Measurements from ENCODE around the gene PCSK9. TPM values are rescaled to one million over a fixed set of nuclear protein-coding genes. Genes with fewer than 3 reads are reported as not detected.

Gene PCSK9
- total RNA-seq, 4 donors from 2014 or later = 0.13 to 0.64 (median 0.23) TPM; not detected in 1

DNA sequence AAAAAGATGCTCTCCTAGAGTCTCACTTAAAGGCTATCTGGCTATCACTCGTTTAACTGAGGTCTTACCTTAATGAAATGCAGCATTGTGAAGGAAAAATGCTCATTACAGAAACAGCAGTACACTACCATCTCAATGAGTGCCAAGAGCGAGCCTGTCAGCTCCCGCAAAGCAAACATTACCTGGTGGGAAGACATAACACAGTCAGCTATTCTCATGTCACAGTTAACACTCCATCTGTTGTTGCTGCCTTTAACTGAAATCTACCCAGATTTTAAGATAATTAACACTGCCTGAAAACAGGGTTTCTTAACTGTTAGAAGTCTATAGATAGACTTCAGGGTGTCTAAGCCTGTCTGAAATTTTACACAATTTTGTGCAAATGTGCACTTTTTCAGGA is 39.1 kb downstream of the PCSK9 start:
- H3K36me3 ChIP-seq = peaks cover 0 to 100% of the 10 kb centered on the region in 2 donors
- H3K9me3 ChIP-seq = no peaks in the 10 kb centered on the region
- WGBS, 2 donors (ENCODE audit: low coverage in 1 of 2) = 80 to 94% methylated on average over 3 of the region's 3 CpGs
- no peak overlapping the region for H3K27ac ChIP-seq
- H3K27me3 ChIP-seq = no peaks in the 10 kb centered on the region
- peaks cover 0 to 11% (median 0%) of the 10 kb centered on the region in 3 donors for H3K4me1 ChIP-seq
- ATAC-seq = no peak
- H3K4me3 ChIP-seq = no peak overlapping the region
- TF ChIP-seq POLR2A (IDR thresholded peaks at IDR 0.05) = no peak
- TF ChIP-seq, protein P1, sequence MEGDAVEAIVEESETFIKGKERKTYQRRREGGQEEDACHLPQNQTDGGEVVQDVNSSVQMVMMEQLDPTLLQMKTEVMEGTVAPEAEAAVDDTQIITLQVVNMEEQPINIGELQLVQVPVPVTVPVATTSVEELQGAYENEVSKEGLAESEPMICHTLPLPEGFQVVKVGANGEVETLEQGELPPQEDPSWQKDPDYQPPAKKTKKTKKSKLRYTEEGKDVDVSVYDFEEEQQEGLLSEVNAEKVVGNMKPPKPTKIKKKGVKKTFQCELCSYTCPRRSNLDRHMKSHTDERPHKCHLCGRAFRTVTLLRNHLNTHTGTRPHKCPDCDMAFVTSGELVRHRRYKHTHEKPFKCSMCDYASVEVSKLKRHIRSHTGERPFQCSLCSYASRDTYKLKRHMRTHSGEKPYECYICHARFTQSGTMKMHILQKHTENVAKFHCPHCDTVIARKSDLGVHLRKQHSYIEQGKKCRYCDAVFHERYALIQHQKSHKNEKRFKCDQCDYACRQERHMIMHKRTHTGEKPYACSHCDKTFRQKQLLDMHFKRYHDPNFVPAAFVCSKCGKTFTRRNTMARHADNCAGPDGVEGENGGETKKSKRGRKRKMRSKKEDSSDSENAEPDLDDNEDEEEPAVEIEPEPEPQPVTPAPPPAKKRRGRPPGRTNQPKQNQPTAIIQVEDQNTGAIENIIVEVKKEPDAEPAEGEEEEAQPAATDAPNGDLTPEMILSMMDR (IDR thresholded peaks at IDR 0.05) = no peak
- TF ChIP-seq POLR2AphosphoS5 (IDR thresholded peaks at IDR 0.05) = no peak

DNA sequence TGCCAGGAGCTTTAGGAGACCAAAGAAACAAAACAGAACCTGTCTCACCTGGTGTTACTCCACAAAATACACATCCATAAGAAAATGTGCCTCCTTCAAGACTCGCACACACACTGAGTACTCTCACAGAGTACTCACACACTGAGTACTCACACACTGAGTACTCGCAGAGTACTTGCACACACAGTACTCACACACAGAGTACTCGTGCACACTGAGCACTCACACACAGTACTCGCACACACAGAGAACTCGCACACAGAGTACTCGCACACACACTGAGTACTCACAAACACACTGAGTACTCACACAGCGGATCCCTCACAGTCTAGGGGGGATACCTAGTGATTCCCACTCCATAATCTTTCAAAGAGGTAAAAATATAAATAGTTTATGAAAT is 40.3 kb downstream of the PCSK9 start:
- 97% methylated on average over 6 to 7 of the region's 7 CpGs for WGBS, 2 donors (ENCODE audit: low coverage in 1 of 2)
- no peak overlapping the region for H3K4me3 ChIP-seq
- no peak for ATAC-seq
- H3K27ac ChIP-seq = no peak overlapping the region
- peaks cover 0 to 11% (median 0%) of the 10 kb centered on the region in 3 donors for H3K4me1 ChIP-seq
- H3K36me3 ChIP-seq = peaks cover 4 to 100% of the 10 kb centered on the region in 2 donors
- TF ChIP-seq, protein P1 (IDR thresholded peaks at IDR 0.05) = no peak
- TF ChIP-seq POLR2AphosphoS5 (IDR thresholded peaks at IDR 0.05) (no peak), POLR2A (IDR thresholded peaks at IDR 0.05) (no peak), EP300 (IDR thresholded peaks at IDR 0.05) (no peak)
- H3K27me3 ChIP-seq = no peaks in the 10 kb centered on the region
- H3K9me3 ChIP-seq = no peaks in the 10 kb centered on the region

DNA sequence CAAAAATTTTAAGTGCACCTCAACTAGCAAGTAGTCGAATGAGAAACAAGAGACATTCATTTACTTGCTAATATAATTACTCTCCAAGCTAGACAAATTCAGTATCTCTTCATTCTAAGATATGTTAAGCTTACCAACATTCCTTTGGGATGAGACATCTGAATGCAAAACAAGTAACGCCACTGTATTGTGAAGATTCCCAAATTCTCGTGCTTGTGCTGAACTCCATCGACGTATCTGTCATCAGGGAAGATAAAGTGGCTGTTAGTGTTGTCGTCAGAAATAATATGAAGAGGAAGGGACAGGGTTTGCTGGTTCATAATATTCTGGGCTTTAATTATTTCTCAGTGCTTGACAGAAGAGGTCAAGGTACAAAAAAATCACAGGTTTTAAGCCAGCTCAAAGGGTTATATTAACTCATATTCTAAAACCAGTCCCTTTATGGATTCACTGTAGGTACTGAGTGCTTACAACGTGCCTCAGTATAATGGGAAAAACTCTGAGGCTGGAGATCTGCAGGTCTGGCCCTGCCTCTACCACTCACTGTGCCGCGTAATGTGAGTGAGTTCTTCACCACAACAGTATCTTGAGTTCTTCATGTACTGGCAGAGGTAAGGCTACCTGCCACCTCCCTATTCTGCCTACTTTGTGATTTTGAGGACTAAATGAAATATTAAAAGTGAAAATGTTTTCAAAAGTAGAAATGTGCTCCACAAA is 42.0 kb downstream of the PCSK9 start:
- H3K9me3 ChIP-seq = no peaks in the 10 kb centered on the region
- 46 to 51% methylated on average over 9 of the region's 9 CpGs for WGBS, 2 donors (ENCODE audit: low coverage in 1 of 2)
- no peak for ATAC-seq
- H3K27me3 ChIP-seq = no peaks in the 10 kb centered on the region
- peak overlapping the region in 2 of 4 donors; percentile 14 to 32 for H3K27ac ChIP-seq
- H3K36me3 ChIP-seq = peaks cover 4 to 100% of the 10 kb centered on the region in 2 donors
- H3K4me1 ChIP-seq = peaks cover 0 to 11% (median 0%) of the 10 kb centered on the region in 3 donors
- no peak overlapping the region for H3K4me3 ChIP-seq
- TF ChIP-seq POLR2AphosphoS5 (IDR thresholded peaks at IDR 0.05) (no peak), POLR2A (IDR thresholded peaks at IDR 0.05) (no peak), EP300 (IDR thresholded peaks at IDR 0.05) (no peak)
- TF ChIP-seq, protein P1 (IDR thresholded peaks at IDR 0.05) = no peak

DNA sequence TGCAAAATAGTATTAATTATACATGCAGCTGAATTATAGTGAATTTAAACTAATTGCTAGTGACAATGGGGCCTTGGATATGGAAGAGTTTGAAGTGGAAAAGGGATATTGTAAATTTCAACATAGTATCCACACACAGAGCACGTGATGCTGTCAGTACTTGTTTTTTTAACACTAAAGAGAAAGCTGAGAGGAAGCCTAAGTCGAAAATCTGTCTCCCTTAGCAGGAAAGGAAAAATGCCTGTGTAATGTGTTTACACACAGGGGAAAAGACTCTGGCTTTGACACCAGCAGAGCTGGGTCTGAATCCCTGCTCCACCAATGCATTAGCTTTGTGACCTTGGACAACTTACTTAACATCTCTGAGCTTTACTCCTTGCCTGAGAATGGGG is 42.6 kb downstream of the PCSK9 start:
- Histone ChIP-seq H3K27ac (peak overlapping the region in 2 of 4 donors; percentile 14 to 32), H3K27me3 (no peaks in the 10 kb centered on the region), H3K4me3 (no peak overlapping the region), H3K36me3 (peaks cover 4 to 100% of the 10 kb centered on the region in 2 donors), H3K9me3 (no peaks in the 10 kb centered on the region), H3K4me1 (peaks cover 0 to 11% (median 0%) of the 10 kb centered on the region in 3 donors)
- no peak for ATAC-seq
- 38 to 55% methylated on average over 1 to 2 of the region's 2 CpGs for WGBS, 2 donors (ENCODE audit: low coverage in 1 of 2)
- TF ChIP-seq POLR2A (IDR thresholded peaks at IDR 0.05) (no peak), POLR2AphosphoS5 (IDR thresholded peaks at IDR 0.05) (no peak), EP300 (IDR thresholded peaks at IDR 0.05) (no peak)
- TF ChIP-seq, protein P1 (IDR thresholded peaks at IDR 0.05) = no peak

DNA sequence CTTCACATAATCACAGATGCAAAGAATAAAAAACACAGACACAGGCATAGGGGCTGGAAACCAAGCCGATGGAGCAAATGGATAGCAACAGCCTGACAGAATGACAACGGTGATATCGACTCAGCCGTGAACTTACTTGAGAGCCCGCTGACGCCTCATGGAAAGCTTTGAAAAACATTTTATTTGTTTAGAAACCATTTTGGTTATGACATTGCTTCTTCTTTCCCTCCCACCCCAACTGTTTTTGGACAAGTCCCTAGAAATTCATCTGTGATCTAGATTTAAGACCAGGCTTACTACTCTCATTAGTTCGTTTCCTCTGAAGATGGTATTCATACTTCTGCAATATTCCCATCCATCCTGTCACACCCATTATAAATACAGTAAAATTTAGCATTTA is 44.9 kb downstream of the PCSK9 start:
- Histone ChIP-seq H3K36me3 (peaks cover 4 to 100% of the 10 kb centered on the region in 2 donors), H3K4me1 (peaks cover 0 to 11% (median 0%) of the 10 kb centered on the region in 3 donors), H3K27ac (no peak overlapping the region), H3K27me3 (no peaks in the 10 kb centered on the region), H3K4me3 (no peak overlapping the region), H3K9me3 (no peaks in the 10 kb centered on the region)
- ATAC-seq = no peak
- WGBS, 2 donors (ENCODE audit: low coverage in 1 of 2) = 93 to 96% methylated on average over 7 of the region's 7 CpGs
- TF ChIP-seq, protein P1 (IDR thresholded peaks at IDR 0.05) = no peak
- TF ChIP-seq POLR2AphosphoS5 (IDR thresholded peaks at IDR 0.05) (no peak), EP300 (IDR thresholded peaks at IDR 0.05) (no peak), POLR2A (IDR thresholded peaks at IDR 0.05) (no peak)
